ENCODE results near the gene KIF18B. TPM values are rescaled to one million over a fixed set of nuclear protein-coding genes. Genes with fewer than 3 reads are reported as not detected.

Gene KIF18B
- total RNA-seq, 1 donor from 2014 or later: 6.8 TPM

DNA sequence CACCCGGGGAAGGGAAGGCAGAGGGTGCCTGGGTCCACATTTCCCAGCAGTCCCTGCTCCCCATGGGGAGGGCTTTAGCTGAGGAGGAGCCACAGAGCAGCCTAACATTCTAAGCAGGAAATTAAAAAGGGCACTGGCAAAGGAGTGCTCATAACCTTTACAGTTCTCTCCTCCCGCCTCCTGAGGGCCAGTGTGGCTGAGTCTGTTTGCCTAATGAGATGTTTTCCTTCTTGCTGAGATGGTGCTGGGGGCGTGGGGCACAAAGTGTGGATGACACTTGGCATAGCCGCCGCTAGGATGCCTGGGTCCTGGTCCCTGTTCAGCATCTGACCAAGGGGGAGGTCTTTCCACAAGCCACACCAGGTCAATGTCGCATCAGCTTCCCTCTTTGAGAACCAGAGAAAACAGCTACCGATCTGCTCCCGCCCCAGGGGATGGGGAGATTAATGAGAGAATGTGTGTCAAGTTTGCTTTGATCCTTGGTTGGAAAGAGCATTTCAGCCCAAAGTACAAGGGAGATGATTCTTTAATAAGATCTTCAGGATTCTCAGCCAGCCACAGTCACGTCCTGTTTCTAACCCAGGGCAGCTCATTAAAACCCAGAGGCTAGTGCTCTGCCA is 5.8 kb downstream of the KIF18B start:
- no peak for DNase-seq (ENCODE audit: extremely low read depth, low read depth, low spot score)

- DNase-seq (ENCODE audit: extremely low read depth, low read depth, low spot score): no peak
These were observed 6.8 kb downstream of the KIF18B start for GRCh38 chr17:44940768-44941167.

DNA sequence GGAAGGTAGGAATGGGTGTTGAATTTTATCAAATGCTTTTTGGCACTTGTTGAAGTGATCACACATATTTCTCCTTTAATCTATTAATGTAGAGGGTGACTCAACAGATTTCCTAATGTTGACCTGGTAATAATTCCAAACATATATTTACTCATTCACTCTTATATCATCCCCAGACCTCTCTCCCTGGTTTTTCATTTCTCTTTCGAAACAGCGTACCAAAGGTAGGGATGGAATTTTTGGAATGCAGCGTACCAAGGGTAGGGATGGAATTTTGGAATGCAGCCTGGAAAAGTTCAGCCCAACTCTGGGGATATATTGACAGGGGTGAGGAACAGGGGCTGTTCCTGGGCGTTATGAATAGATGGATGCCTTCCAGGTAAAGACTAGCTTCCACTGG is 7.3 kb downstream of the KIF18B start:
- DNase-seq (ENCODE audit: extremely low read depth, low read depth, low spot score): no peak

- DNase-seq (ENCODE audit: extremely low read depth, low read depth, low spot score): no peak
These were observed 12.5 kb downstream of the KIF18B start for GRCh38 chr17:44935116-44935515.

- DNase-seq (ENCODE audit: extremely low read depth, low read depth, low spot score): no peak
These were observed 12.8 kb downstream of the KIF18B start for GRCh38 chr17:44934745-44935105.

GRCh38 chr17:44933824-44934744 is 13.5 kb downstream of the KIF18B start:
- no peak for DNase-seq (ENCODE audit: extremely low read depth, low read depth, low spot score)

GRCh38 chr17:44932787-44933097 is 14.8 kb downstream of the KIF18B start:
- no peak for DNase-seq (ENCODE audit: extremely low read depth, low read depth, low spot score)

DNA sequence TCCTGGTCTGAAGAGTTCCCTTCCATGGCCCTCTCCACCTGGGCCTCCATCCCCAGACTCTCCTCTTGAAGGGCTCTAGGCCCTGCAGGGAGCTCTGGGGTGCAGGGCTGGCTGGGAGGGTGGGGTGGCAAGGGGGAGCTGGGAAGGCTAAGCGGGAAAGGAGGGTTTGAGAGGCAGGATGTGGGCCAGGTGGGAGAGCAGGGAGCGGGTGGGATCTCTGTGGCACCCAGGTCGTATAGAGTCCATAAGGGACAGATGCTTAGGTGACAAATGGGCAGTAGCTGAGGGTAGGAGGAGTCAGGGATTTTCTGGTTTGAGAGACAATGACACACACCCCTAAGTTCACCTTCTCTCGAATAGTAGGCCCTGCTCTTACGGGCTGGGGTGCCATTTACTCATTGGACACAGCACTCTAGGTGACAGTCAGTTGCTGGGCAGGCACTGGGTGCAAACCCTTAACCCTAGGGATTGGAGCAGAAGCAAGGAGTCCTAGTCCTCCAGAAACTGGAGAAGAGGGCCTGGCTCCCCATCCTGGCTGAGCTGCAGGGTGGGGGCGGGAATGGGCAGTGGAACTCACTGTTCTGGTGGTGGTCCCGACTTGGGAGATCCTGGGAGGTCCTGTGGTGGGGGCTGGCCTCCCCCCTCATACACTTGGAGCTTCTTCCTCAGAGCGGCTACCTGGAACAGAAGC is 15.3 kb downstream of the KIF18B start:
- DNase-seq (ENCODE audit: extremely low read depth, low read depth, low spot score): no peak

DNA sequence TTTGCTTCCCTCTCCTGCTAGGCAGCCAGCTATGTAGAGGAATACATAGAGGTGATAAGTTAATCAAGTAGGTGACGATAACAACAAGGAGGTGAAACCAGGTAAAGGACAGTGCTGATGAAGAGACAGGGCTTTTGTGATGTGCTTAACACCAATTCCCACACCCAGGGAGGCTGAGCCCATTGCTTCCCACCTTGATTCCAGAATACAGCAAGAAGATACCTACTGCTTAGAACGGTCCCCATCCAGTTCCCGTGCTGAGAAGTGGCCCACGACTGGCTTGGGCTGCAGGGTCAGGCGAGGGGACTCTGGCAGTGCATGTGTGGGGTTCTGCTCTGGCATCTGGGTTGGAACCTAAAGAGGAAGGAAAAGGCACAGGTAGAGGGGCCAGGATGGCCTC is 16.2 kb downstream of the KIF18B start:
- no peak for DNase-seq (ENCODE audit: extremely low read depth, low read depth, low spot score)

DNA sequence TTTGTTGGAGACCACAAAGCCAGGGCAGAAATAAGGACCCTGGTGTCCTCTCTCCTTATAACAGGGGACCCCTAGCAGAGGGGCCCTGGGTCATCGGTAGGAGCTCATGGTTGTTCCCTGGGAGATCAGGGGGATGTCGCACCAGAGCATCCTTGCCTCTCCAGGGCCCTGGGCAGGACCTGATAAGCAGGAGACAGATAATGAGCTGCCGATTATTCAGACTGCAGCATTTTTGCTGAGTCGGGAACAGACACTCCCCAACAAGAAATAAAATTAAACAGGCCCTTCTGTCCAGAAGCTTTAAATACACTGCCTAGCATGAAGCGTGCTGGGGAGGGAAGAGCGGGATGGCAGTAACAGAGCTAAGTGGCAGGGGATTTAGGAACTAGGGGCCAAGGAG is 16.9 kb downstream of the KIF18B start:
- DNase-seq (ENCODE audit: extremely low read depth, low read depth, low spot score): no peak

DNA sequence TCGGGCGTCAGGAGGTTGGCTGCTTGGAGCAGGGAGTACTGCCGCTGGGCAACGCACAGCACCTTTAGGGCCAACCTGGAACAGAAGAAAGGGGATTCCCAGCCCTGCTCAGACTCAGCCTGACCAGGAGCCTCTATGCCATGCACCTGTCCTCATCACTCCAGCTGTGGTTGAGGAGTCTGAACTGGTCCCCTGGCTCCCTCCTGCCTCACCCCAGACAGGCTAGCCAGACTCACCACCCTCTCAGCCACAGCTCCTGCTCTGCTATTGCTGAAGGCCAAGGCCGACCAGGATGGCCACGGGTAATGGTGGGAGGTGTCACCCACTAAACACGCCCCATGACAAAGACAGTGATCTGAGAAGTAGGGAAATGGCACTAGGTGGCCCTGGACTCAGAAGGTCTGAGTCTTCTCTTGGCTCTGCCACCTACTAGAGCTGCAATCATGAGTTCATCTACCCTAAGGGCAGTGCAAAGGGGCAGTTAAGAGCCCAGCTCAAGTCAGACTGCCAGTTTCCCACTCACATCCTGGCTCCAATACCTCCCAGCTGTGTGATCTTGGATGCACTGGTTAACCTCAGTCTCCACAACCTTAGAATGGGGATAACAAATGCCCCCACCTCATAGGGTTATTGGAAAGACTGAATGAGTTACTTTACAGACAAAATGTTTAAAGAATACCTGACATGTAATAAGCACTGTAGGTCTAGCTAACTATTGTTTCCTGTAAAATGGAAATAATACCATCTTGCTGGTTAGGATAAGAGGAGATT is 18.4 kb downstream of the KIF18B start:
- DNase-seq (ENCODE audit: extremely low read depth, low read depth, low spot score): no peak

- DNase-seq (ENCODE audit: extremely low read depth, low read depth, low spot score): no peak
These were observed 19.4 kb downstream of the KIF18B start for GRCh38 chr17:44928136-44928535.

- DNase-seq (ENCODE audit: extremely low read depth, low read depth, low spot score): no peak
These were observed 19.9 kb downstream of the KIF18B start for GRCh38 chr17:44927696-44928095.

GRCh38 chr17:44926821-44927525 is 20.6 kb downstream of the KIF18B start:
- no peak for DNase-seq (ENCODE audit: extremely low read depth, low read depth, low spot score)

GRCh38 chr17:44925731-44926697 is 21.6 kb downstream of the KIF18B start:
- no peak for DNase-seq (ENCODE audit: extremely low read depth, low read depth, low spot score)

GRCh38 chr17:44924107-44924544 is 23.4 kb downstream of the KIF18B start:
- DNase-seq (ENCODE audit: extremely low read depth, low read depth, low spot score): no peak

DNA sequence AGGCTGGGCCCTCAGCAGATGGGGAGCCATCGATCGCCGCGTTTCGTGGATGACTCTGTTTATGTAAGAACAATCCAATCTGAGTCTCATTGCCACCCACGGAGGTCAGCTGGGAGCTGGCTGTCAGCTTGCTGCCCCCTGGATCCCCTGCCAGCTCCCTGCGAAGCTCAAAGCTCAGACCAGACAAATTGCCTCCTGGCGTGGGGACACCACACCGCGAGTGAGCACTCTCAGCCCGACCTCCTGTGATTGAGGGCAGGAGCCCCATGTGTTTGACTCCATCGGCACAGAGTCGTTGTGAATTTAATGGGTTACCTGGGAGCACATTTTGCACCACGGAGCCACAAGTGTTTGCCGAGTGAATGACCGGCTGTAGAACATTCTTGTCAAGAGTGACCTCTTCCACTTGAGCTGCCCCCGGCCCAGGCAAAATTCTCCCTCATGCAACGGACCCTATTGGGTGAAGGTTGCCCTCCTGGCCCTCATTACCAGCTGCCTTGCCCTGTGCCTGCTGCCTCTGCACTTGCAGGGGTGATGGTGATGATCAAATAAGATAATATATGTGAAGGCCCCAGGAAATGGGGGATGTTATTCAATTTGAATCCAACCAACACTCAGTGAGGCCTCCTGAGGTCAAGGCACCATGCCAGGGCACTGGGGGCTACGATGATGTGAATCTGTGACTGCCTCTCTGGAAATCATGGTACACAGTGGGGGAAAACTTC is 24.7 kb downstream of the KIF18B start:
- no peak for DNase-seq (ENCODE audit: extremely low read depth, low read depth, low spot score)

GRCh38 chr17:44922136-44922535 is 25.4 kb downstream of the KIF18B start:
- no peak for DNase-seq (ENCODE audit: extremely low read depth, low read depth, low spot score)

Measured in glomerular endothelial cell (primary cell).